Measurements from ENCODE around the gene WSCD2. TPM values are rescaled to one million over a fixed set of nuclear protein-coding genes. Genes with fewer than 3 reads are reported as not detected.
A peak's percentile ranks its signal among the peaks of the same experiment; 100 is the strongest.

WSCD2 gene
- polyA plus RNA-seq, 1 donor from 2014 or later, result 5.8 TPM

DNA sequence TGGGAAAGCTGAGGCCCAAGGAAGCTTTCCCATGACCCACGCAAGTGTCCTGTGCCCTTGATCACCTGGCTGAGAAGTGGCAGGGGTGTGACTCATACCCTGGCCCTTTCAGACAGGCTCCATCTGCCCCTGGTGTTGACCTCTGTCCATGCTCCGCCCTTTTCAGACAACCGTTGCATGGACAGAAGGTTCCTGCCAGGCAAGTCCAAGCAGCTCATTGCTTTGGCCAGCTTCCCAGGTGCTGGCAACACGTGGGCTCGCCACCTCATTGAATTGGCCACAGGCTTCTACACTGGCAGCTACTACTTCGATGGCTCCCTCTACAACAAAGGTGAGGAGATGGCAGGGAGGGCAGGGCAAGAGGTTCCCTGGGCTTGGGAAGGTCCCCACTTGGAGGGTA lies 103.5 kb downstream of the WSCD2 start:
- H4K20me1 ChIP-seq (ENCODE audit: insufficient read depth), result no peaks in the 10 kb centered on the region
- TF ChIP-seq EZH2 (IDR thresholded peaks at IDR 0.05; ENCODE audit: borderline replicate concordance, insufficient read depth, low read length, poor library complexity, severe bottlenecking) (no peak), MXI1 (conservative IDR thresholded peaks at IDR 0.05; ENCODE audit: poor library complexity, severe bottlenecking) (no peak), TAF1 (IDR thresholded peaks at IDR 0.05; ENCODE audit: low read depth) (no peak), SMC3 (conservative IDR thresholded peaks at IDR 0.05; ENCODE audit: poor library complexity) (no peak), EP300 (conservative IDR thresholded peaks at IDR 0.05; ENCODE audit: poor library complexity, severe bottlenecking) (no peak), POLR2AphosphoS5 (IDR thresholded peaks at IDR 0.05) (no peak), RAD21 (conservative IDR thresholded peaks at IDR 0.05) (no peak)
- TF ChIP-seq, protein P1, sequence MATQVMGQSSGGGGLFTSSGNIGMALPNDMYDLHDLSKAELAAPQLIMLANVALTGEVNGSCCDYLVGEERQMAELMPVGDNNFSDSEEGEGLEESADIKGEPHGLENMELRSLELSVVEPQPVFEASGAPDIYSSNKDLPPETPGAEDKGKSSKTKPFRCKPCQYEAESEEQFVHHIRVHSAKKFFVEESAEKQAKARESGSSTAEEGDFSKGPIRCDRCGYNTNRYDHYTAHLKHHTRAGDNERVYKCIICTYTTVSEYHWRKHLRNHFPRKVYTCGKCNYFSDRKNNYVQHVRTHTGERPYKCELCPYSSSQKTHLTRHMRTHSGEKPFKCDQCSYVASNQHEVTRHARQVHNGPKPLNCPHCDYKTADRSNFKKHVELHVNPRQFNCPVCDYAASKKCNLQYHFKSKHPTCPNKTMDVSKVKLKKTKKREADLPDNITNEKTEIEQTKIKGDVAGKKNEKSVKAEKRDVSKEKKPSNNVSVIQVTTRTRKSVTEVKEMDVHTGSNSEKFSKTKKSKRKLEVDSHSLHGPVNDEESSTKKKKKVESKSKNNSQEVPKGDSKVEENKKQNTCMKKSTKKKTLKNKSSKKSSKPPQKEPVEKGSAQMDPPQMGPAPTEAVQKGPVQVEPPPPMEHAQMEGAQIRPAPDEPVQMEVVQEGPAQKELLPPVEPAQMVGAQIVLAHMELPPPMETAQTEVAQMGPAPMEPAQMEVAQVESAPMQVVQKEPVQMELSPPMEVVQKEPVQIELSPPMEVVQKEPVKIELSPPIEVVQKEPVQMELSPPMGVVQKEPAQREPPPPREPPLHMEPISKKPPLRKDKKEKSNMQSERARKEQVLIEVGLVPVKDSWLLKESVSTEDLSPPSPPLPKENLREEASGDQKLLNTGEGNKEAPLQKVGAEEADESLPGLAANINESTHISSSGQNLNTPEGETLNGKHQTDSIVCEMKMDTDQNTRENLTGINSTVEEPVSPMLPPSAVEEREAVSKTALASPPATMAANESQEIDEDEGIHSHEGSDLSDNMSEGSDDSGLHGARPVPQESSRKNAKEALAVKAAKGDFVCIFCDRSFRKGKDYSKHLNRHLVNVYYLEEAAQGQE (IDR thresholded peaks at IDR 0.05; ENCODE audit: borderline replicate concordance), result no peak
- TF ChIP-seq, protein P2, sequence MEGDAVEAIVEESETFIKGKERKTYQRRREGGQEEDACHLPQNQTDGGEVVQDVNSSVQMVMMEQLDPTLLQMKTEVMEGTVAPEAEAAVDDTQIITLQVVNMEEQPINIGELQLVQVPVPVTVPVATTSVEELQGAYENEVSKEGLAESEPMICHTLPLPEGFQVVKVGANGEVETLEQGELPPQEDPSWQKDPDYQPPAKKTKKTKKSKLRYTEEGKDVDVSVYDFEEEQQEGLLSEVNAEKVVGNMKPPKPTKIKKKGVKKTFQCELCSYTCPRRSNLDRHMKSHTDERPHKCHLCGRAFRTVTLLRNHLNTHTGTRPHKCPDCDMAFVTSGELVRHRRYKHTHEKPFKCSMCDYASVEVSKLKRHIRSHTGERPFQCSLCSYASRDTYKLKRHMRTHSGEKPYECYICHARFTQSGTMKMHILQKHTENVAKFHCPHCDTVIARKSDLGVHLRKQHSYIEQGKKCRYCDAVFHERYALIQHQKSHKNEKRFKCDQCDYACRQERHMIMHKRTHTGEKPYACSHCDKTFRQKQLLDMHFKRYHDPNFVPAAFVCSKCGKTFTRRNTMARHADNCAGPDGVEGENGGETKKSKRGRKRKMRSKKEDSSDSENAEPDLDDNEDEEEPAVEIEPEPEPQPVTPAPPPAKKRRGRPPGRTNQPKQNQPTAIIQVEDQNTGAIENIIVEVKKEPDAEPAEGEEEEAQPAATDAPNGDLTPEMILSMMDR (IDR thresholded peaks at IDR 0.05; ENCODE audit: poor library complexity, severe bottlenecking), result no peak
- no peaks in the 10 kb centered on the region for H3F3A ChIP-seq (ENCODE audit: insufficient read depth, low read length, poor library complexity, severe bottlenecking)
- H3K9ac ChIP-seq (ENCODE audit: low read length), result no peak overlapping the region
- no peaks in the 10 kb centered on the region for H3K79me2 ChIP-seq (replicated peaks; ENCODE audit: insufficient read depth, low read length)
- no peaks in the 10 kb centered on the region for H3K9me3 ChIP-seq (ENCODE audit: low read length)
- no peak overlapping the region for H3K27ac ChIP-seq (ENCODE audit: low read length)
- no peak overlapping the region for H3K4me3 ChIP-seq (ENCODE audit: low read length)
- no peak overlapping the region for H3K4me2 ChIP-seq (ENCODE audit: low read length)
- H3K9me2 ChIP-seq (ENCODE audit: insufficient read depth, low read length), result no peaks in the 10 kb centered on the region
- no peaks in the 10 kb centered on the region for H3K27me3 ChIP-seq (ENCODE audit: insufficient read depth, low read depth, low read length)
- H2AFZ ChIP-seq (ENCODE audit: low read depth, low read length), result no peak overlapping the region
- H3K36me3 ChIP-seq (ENCODE audit: insufficient read depth, low read length), result no peaks in the 10 kb centered on the region

DNA sequence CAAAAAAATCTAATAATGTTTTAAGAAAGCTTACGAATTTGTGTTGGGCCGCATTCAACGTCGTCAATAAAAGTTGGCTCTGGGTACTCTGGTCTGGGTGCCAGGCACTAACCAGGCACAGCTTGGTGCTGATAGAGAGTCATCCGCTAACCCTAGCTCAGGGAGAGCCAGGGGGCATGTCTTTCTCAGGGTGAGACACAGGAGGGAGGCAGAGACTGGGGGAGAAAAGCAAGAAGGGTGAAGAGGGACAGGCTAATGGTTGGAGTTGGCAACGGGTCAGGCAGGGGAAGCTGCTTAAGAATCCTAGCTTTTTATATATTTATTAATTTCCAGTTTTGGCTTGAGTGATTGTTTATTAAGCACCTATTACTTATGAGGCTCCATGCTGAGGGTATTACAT lies 105.1 kb downstream of the WSCD2 start:
- Histone ChIP-seq H3F3A (ENCODE audit: insufficient read depth, low read length, poor library complexity, severe bottlenecking) (no peaks in the 10 kb centered on the region), H3K9me2 (ENCODE audit: insufficient read depth, low read length) (no peaks in the 10 kb centered on the region), H3K4me3 (ENCODE audit: low read length) (no peak overlapping the region), H3K27me3 (ENCODE audit: insufficient read depth, low read depth, low read length) (no peaks in the 10 kb centered on the region), H3K4me2 (ENCODE audit: low read length) (no peak overlapping the region), H3K9me3 (ENCODE audit: low read length) (no peaks in the 10 kb centered on the region), H4K20me1 (ENCODE audit: insufficient read depth) (no peaks in the 10 kb centered on the region), H3K27ac (ENCODE audit: low read length) (no peak overlapping the region), H2AFZ (ENCODE audit: low read depth, low read length) (no peak overlapping the region), H3K36me3 (ENCODE audit: insufficient read depth, low read length) (no peaks in the 10 kb centered on the region), H3K9ac (ENCODE audit: low read length) (no peak overlapping the region), H3K79me2 (replicated peaks; ENCODE audit: insufficient read depth, low read length) (no peaks in the 10 kb centered on the region)
- peak; percentile 37 for TF ChIP-seq RAD21 (conservative IDR thresholded peaks at IDR 0.05)
- TF ChIP-seq TAF1 (IDR thresholded peaks at IDR 0.05; ENCODE audit: low read depth), result no peak

All from neural cell (in vitro differentiated cells).